H1 (cell line): ENCODE results near the gene RNPS1. TPM values are rescaled to one million over a fixed set of nuclear protein-coding genes. Genes with fewer than 3 reads are reported as not detected.

ENCODE experiments used
- CTCF ChIA-PET: fragments of 300-600 bp; sonication (Branson Sonifier 250); formaldehyde crosslinking; loops from one replicate; lab custom pipeline; 2021; ENCODE audit not compliant: partially characterized antibody; lab: Charles Lee
- POLR2A ChIA-PET: fragments of 300-600 bp; sonication (Branson Sonifier 250); formaldehyde crosslinking; loops from one replicate; lab custom pipeline; 2021; ENCODE audit warnings: inconsistent platforms; ENCODE audit not compliant: partially characterized antibody; lab: Charles Lee
- DNase-seq, 2 experiments: peaks; one replicate each; pipeline versions ENCODE4 v3.0.0 to v3.0.0-alpha.2; 2010 to 2022; ENCODE audit warnings: low spot score in 2 of 2, low read depth in 1 of 2, mixed read lengths in 1 of 2
- FAIRE-seq: peaks from 2 replicates; lab custom pipeline; 2011; peaks lifted over from hg19 to GRCh38; lab: Jason Lieb, UNC
- H2AFZ ChIP-seq: 2 replicates; pipeline ENCODE4 v1.8.1; 2012; ENCODE audit warnings: low read length, inconsistent platforms
- H2AK5ac ChIP-seq: 2 replicates; pipeline ENCODE4 v1.6.1; 2013; ENCODE audit warnings: low read depth, low read length
- H2BK120ac ChIP-seq: replicated peaks from 2 replicates; pipeline ENCODE3; 2013; ENCODE audit warnings: low read depth, low read length, inconsistent platforms
- H2BK12ac ChIP-seq: 2 replicates; pipeline ENCODE4 v1.6.1; 2013; ENCODE audit warnings: low read depth, low read length
- H2BK15ac ChIP-seq: 2 replicates; pipeline ENCODE4 v1.6.1; 2013; ENCODE audit warnings: low read length
- H2BK20ac ChIP-seq: 2 replicates; pipeline ENCODE4 v1.6.1; 2013; ENCODE audit warnings: low read length
- H2BK5ac ChIP-seq: 2 replicates; pipeline ENCODE4 v1.6.1; 2013; ENCODE audit warnings: low read depth, low read length
- H3K14ac ChIP-seq: 2 replicates; pipeline ENCODE4 v1.6.1; 2013; ENCODE audit warnings: inconsistent platforms; ENCODE audit not compliant: insufficient read length
- H3K18ac ChIP-seq: 2 replicates; pipeline ENCODE4 v1.6.1; 2013; ENCODE audit warnings: low read length; ENCODE audit errors: extremely low read depth
- H3K23ac ChIP-seq: 2 replicates; pipeline ENCODE4 v1.6.1; 2013; ENCODE audit warnings: inconsistent platforms; ENCODE audit not compliant: insufficient read length
- H3K23me2 ChIP-seq: 2 replicates; pipeline ENCODE4 v1.6.1; 2013; ENCODE audit warnings: low read depth, low read length
- H3K27ac ChIP-seq: 2 replicates; pipeline ENCODE4 v1.6.1; 2011; ENCODE audit warnings: low read depth, low read length, inconsistent platforms
- H3K27me3 ChIP-seq, 4 experiments: replicated peaks in 1 of 4; 1 replicate in 1 of 4; 2 replicates in 3 of 4; pipeline versions ENCODE4 v1.6.1 to v1.8.1; 2011 to 2013; ENCODE audit warnings: low read length in 3 of 4, mild to moderate bottlenecking in 3 of 4, inconsistent platforms in 2 of 4, mixed read lengths in 2 of 4, moderate library complexity in 1 of 4; ENCODE audit not compliant: control insufficient read depth in 3 of 4, insufficient read depth in 3 of 4; ENCODE audit errors: extremely low read depth in 1 of 4
- H3K36me3 ChIP-seq, 4 experiments: 2 replicates each; pipeline versions ENCODE4 v1.6.1 to v1.8.1; 2011 to 2013; ENCODE audit warnings: mild to moderate bottlenecking in 4 of 4, low read length in 3 of 4, moderate library complexity in 2 of 4, control low read depth in 1 of 4, inconsistent platforms in 1 of 4; ENCODE audit not compliant: insufficient read depth in 4 of 4, control insufficient read depth in 2 of 4
- H3K4ac ChIP-seq: replicated peaks from 2 replicates; pipeline ENCODE3; 2013; ENCODE audit warnings: low read length, low read depth, mixed read lengths, inconsistent platforms; ENCODE audit not compliant: insufficient read length
- H3K4me1 ChIP-seq, 4 experiments: replicated peaks in 1 of 4; 1 replicate in 1 of 4; 2 replicates in 3 of 4; pipeline versions ENCODE4 v1.6.1 to v1.8.1; 2011 to 2013; ENCODE audit warnings: low read length in 3 of 4, inconsistent platforms in 2 of 4, mixed read lengths in 1 of 4; ENCODE audit not compliant: insufficient read depth in 4 of 4, control insufficient read depth in 3 of 4
- H3K4me2 ChIP-seq, 2 experiments: 2 replicates each; pipeline versions ENCODE4 v1.6.1 to v1.8.1; 2011 to 2013; ENCODE audit warnings: low read depth in 2 of 2, low read length in 2 of 2, control low read depth in 1 of 2, inconsistent platforms in 1 of 2, mild to moderate bottlenecking in 1 of 2; ENCODE audit not compliant: insufficient read depth in 1 of 2
- H3K4me3 ChIP-seq, 4 experiments: fragments of 200-600, 300-600 bp in 1 of 4; sonication (generic), shearing (Covaris generic), sonication (Bioruptor Twin) in 1 of 4; 2 replicates each; pipeline versions ENCODE4 v1.5.1 to v1.8.1; 2011 to 2016; ENCODE audit warnings: low read length in 4 of 4, low read depth in 3 of 4, control low read depth in 2 of 4, inconsistent platforms in 2 of 4, mild to moderate bottlenecking in 2 of 4, mixed read lengths in 1 of 4, moderate library complexity in 1 of 4; ENCODE audit not compliant: insufficient read depth in 2 of 4; ENCODE audit errors: extremely low read depth in 1 of 4
- H3K56ac ChIP-seq: replicated peaks from 2 replicates; pipeline ENCODE3; 2013; ENCODE audit warnings: low read depth, mild to moderate bottlenecking, mixed read lengths, low read length, inconsistent platforms; ENCODE audit not compliant: insufficient read length
- H3K79me1 ChIP-seq: 2 replicates; pipeline ENCODE4 v1.6.1; 2013; ENCODE audit warnings: low read depth, low read length, control low read depth
- H3K79me2 ChIP-seq, 2 experiments: 2 replicates each; pipeline versions ENCODE4 v1.6.1 to v1.8.1; 2012 to 2013; ENCODE audit warnings: low read length in 2 of 2, mild to moderate bottlenecking in 2 of 2, inconsistent platforms in 1 of 2; ENCODE audit not compliant: insufficient read depth in 2 of 2, control insufficient read depth in 1 of 2
- H3K9ac ChIP-seq, 4 experiments: replicated peaks in 1 of 4; 1 replicate in 1 of 4; 2 replicates in 3 of 4; pipeline versions ENCODE4 v1.6.1 to v1.8.1; 2011 to 2013; ENCODE audit warnings: low read depth in 3 of 4, low read length in 3 of 4, control low read depth in 2 of 4, mild to moderate bottlenecking in 2 of 4, moderate library complexity in 2 of 4, inconsistent platforms in 1 of 4; ENCODE audit errors: extremely low read depth in 1 of 4
- H3K9me3 ChIP-seq, 2 experiments: 2 replicates each; pipeline versions ENCODE4 v1.6.1 to v1.8.1; 2012 to 2013; ENCODE audit warnings: mild to moderate bottlenecking in 2 of 2, moderate library complexity in 2 of 2, control low read depth in 1 of 2, inconsistent platforms in 1 of 2, low read depth in 1 of 2, low read length in 1 of 2, mixed read lengths in 1 of 2; ENCODE audit not compliant: insufficient read depth in 2 of 2
- H4K20me1 ChIP-seq, 2 experiments: replicated peaks in 1 of 2; 2 replicates each; pipeline versions ENCODE3 to v1.8.1; 2011 to 2013; ENCODE audit warnings: inconsistent platforms in 2 of 2, low read length in 2 of 2, mild to moderate bottlenecking in 1 of 2; ENCODE audit not compliant: insufficient read depth in 2 of 2, control insufficient read depth in 1 of 2
- H4K5ac ChIP-seq: 2 replicates; pipeline ENCODE4 v1.6.1; 2013; ENCODE audit warnings: low read length, low read depth, mixed read lengths, inconsistent platforms; ENCODE audit not compliant: insufficient read length
- H4K8ac ChIP-seq: 2 replicates; pipeline ENCODE4 v1.8.0; 2013; ENCODE audit warnings: mild to moderate bottlenecking, moderate library complexity, low read length, inconsistent platforms; ENCODE audit not compliant: insufficient read depth; ENCODE audit errors: extremely low read depth
- H4K91ac ChIP-seq: replicated peaks from 2 replicates; pipeline ENCODE3; 2013; ENCODE audit warnings: low read length, mixed read lengths, inconsistent platforms; ENCODE audit not compliant: insufficient read length
- CBX8 ChIP-seq: fragments of 300-800, 300-1000 bp; sonication (generic); IDR thresholded peaks from 2 replicates; pipeline ENCODE4 v1.7.1; 2016; ENCODE audit warnings: low read depth, low read length, borderline replicate concordance
- EGR1 ChIP-seq: IDR thresholded peaks from 2 replicates; pipeline ENCODE4 v1.6.1; 2011; ENCODE audit warnings: low read depth, low read length, borderline replicate concordance
- KDM4A ChIP-seq: IDR thresholded peaks from one replicate; pipeline ENCODE4 v1.7.1; 2012; ENCODE audit warnings: low read depth, mild to moderate bottlenecking, moderate library complexity, low read length, inconsistent platforms; ENCODE audit not compliant: severe bottlenecking
- MAX ChIP-seq: IDR thresholded peaks from 2 replicates; pipeline ENCODE4 v1.6.1; 2012; ENCODE audit warnings: inconsistent platforms
- SUZ12 ChIP-seq: fragments of 200-600 bp; sonication (generic); IDR thresholded peaks from 2 replicates; pipeline ENCODE4 v1.6.1; 2012; ENCODE audit warnings: mild to moderate bottlenecking, inconsistent platforms, low read length, moderate library complexity, mixed read lengths
- TBP ChIP-seq: IDR thresholded peaks from 2 replicates; pipeline ENCODE4 v1.6.1; 2011; ENCODE audit warnings: low read depth, low read length, improper control_type of control experiment
- WGBS, 2 experiments: shearing (Covaris generic) in 1 of 2; methylation state at CpG; one replicate each; pipeline versions ENCODE4 v1.1.6 to v1.1.7; 2013 to 2015; ENCODE audit warnings: low lambda C conversion rate in 2 of 2, mixed read lengths in 2 of 2, inconsistent platforms in 1 of 2, low coverage in 1 of 2, missing lambda C conversion rate in 1 of 2; ENCODE audit not compliant: insufficient replicate concordance in 2 of 2, insufficient coverage in 1 of 2, insufficient read length in 1 of 2; ENCODE audit errors: extremely low coverage in 1 of 2, missing lambda C conversion rate in 1 of 2; 5-methylcytosine and 5-hydroxymethylcytosine counted together
- polyA plus RNA-seq, 7 experiments: library from polyadenylated mRNA; depleted of rRNA in 3 of 7; stranded (reverse) in 5 of 7; unstranded in 2 of 7; fragments of >200 nt in 5 of 7; fragments of 200-250 nt in 2 of 7; gene quantifications; 1 replicate in 5 of 7; 2 replicates in 1 of 7; 4 replicates in 1 of 7; pipeline versions ENCODE4 v1.2.1 to v1.2.3, GENCODE V29; 2011 to 2013; ENCODE audit warnings: missing spikeins in 2 of 7, mixed read lengths in 2 of 7
- total RNA-seq: library from RNA; stranded (reverse); fragmentation: NEBNext Ultra II Directional; extraction: Animal tissue kit (Norgen Biotek cat#: 25700); gene quantifications from 2 replicates; pipeline ENCODE4 v1.2.1, GENCODE V29; 2021

Gene RNPS1
- total and polyA plus RNA-seq, 2 of the 8 experiments (the other 6 are each of a cell fraction or from before 2014, with no cell fraction given): 330 to 350 TPM

- no peaks in the 10 kb centered on the region for H3K23me2 ChIP-seq
- ChIA-PET POLR2A (no interaction called here), CTCF (interaction anchor here (1.2 to 1.3 kb wide), 3 partner anchors 11 to 202 kb away, joined by 3 read pairs; no protein-coding TSS in a partner anchor)
- DNase-seq: no peak
- H4K8ac ChIP-seq: no peak overlapping the region
- no peak overlapping the region for H4K5ac ChIP-seq
- no peak overlapping the region for H3K4me2 ChIP-seq
- H2BK12ac ChIP-seq: no peak overlapping the region
- no peaks in the 10 kb centered on the region for H3K27me3 ChIP-seq
- no peak overlapping the region for H3K27ac ChIP-seq
- no peaks in the 10 kb centered on the region for H3K79me2 ChIP-seq
- H2BK20ac ChIP-seq: no peak overlapping the region
- no peaks in the 10 kb centered on the region for H3K9me3 ChIP-seq
- H3K79me1 ChIP-seq: no peaks in the 10 kb centered on the region
- H4K91ac ChIP-seq: no peak overlapping the region
- no peak for FAIRE-seq
- no peak overlapping the region for H3K4ac ChIP-seq
- H3K18ac ChIP-seq: no peak overlapping the region
- no peak overlapping the region for H3K14ac ChIP-seq
- H3K4me3 ChIP-seq: no peak overlapping the region
- H3K9ac ChIP-seq: no peak overlapping the region
- H2BK5ac ChIP-seq: no peak overlapping the region
- H2AFZ ChIP-seq: no peak overlapping the region
- H2BK15ac ChIP-seq: no peak overlapping the region
- H2BK120ac ChIP-seq: no peak overlapping the region
- H3K56ac ChIP-seq: no peak overlapping the region
- no peaks in the 10 kb centered on the region; a peak in 1 of 8 replicates for H3K36me3 ChIP-seq
- H3K4me1 ChIP-seq: peaks cover 0 to 4% (median 1%) of the 10 kb centered on the region in 4 experiments; a peak in 3 of 7 replicates
- H2AK5ac ChIP-seq: no peak overlapping the region; the same call in 1 of the 2 replicates
- no peaks in the 10 kb centered on the region for H4K20me1 ChIP-seq
- H3K23ac ChIP-seq: no peak overlapping the region
- WGBS, 2 experiments: 87% methylated on average over 10 of the region's 10 CpGs; no CpG with 5 or more reads in 1 of the 2 experiments
- TF ChIP-seq SUZ12 (peak; percentile 24; the same call in 1 of the 2 replicates), MAX (no peak), EGR1 (no peak), TBP (no peak), CBX8 (no peak), KDM4A (no peak)
Observed at GRCh38 chr16:2299915-2300192, 31.9 kb upstream of the RNPS1 start.
